Suprapubic skin (tissue), 4 donors: ENCODE results near the gene SCAI. TPM values are rescaled to one million over a fixed set of nuclear protein-coding genes. Genes with fewer than 3 reads are reported as not detected.
"Not testable (repeated sequence)": the region's sequence is repeated elsewhere in the genome, so short reads cannot be mapped to it uniquely, and the experiment has no call there.

Experiments used
- DNase-seq, 2 donors: peaks; one replicate each; pipeline ENCODE4 v3.0.0-alpha.2; 2019; ENCODE audit warnings: low spot score in 2 of 2
- H3K27ac ChIP-seq: fragments of 200-600 bp; sonication (generic); one replicate; pipeline ENCODE4 v1.5.1; 2019
- H3K27me3 ChIP-seq: fragments of 200-600 bp; sonication (generic); one replicate; pipeline ENCODE4 v1.5.1; 2019
- H3K36me3 ChIP-seq: fragments of 200-600 bp; sonication (generic); one replicate; pipeline ENCODE4 v1.5.1; 2019
- H3K4me1 ChIP-seq: fragments of 200-600 bp; sonication (generic); one replicate; pipeline ENCODE4 v1.5.1; 2019
- H3K4me3 ChIP-seq: fragments of 200-600 bp; sonication (generic); one replicate; pipeline ENCODE4 v1.5.1; 2019; ENCODE audit warnings: mild to moderate bottlenecking
- H3K9me3 ChIP-seq: fragments of 200-600 bp; sonication (generic); one replicate; pipeline ENCODE4 v1.5.1; 2019
- EP300 ChIP-seq: sonication (generic); formaldehyde crosslinking; IDR thresholded peaks from one replicate; pipeline ENCODE4 v1.6.1; 2017; ENCODE audit warnings: antibody characterized with exemption
- POLR2A ChIP-seq, 2 donors: fragments of 450-650 bp; IDR thresholded peaks; one replicate each; pipeline ENCODE4 v1.6.1; 2017; ENCODE audit warnings: antibody characterized with exemption in 2 of 2, mild to moderate bottlenecking in 2 of 2, moderate library complexity in 2 of 2
- POLR2AphosphoS5 ChIP-seq, 3 donors: sonication (generic); formaldehyde crosslinking; IDR thresholded peaks; one replicate each; pipeline ENCODE4 v1.6.1; 2017; ENCODE audit warnings: antibody characterized with exemption in 3 of 3
- WGBS: methylation state at CpG from one replicate; pipeline ENCODE4 v1.1.5; 2018; 5-methylcytosine and 5-hydroxymethylcytosine counted together
- total RNA-seq, 4 donors: library from RNA; depleted of rRNA; stranded (reverse); fragments of >200 nt; gene quantifications; one replicate each; pipeline ENCODE4 v1.1.0, GENCODE V29; 2016
- TF ChIP-seq, protein P1 (sequence below), 2 donors: fragments of 200-600 bp in 1 of 2; fragments of 450-650 bp in 1 of 2; sonication (generic) in 1 of 2; IDR thresholded peaks; one replicate each; pipeline ENCODE4 v1.5.1; 2016 to 2019; ENCODE audit warnings: antibody characterized with exemption in 2 of 2, mild to moderate bottlenecking in 1 of 2, moderate library complexity in 1 of 2

The SCAI gene
- total RNA-seq, 4 donors from 2014 or later, result 5.9 to 38.1 (median 10.2) TPM

DNA sequence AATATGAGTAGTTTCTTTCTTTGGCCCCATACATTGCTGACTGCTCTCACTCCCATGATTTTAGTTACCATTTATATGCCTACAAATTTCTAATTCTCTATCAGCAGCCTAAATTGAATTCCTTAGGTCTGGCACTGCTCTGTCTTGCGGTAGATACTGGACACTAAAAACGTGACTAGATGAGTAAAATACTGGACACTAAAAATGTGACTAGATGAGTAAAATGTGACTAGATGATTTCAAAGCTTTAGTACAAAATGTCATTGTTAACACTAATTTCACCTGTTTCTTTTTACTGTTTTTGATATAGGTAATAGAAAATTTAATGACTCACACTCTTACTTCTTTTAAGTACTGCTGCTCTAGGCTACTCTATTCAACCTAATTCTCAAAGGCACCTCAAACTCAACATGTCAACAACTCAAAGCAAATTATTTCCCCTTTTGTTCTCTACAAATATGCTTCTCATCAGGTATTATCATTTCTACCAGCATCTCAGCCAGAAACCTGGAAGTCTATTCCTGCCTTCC is 171.0 kb downstream of the SCAI start:
- H3K4me3 ChIP-seq, result no peak overlapping the region
- H3K9me3 ChIP-seq, result no peaks in the 10 kb centered on the region
- H3K4me1 ChIP-seq, result no peaks in the 10 kb centered on the region
- 91% methylated on average over 2 of the region's 2 CpGs for WGBS
- no peak for TF ChIP-seq EP300
- TF ChIP-seq POLR2AphosphoS5 (IDR thresholded peaks at IDR 0.05), result no peak
- TF ChIP-seq, protein P1, sequence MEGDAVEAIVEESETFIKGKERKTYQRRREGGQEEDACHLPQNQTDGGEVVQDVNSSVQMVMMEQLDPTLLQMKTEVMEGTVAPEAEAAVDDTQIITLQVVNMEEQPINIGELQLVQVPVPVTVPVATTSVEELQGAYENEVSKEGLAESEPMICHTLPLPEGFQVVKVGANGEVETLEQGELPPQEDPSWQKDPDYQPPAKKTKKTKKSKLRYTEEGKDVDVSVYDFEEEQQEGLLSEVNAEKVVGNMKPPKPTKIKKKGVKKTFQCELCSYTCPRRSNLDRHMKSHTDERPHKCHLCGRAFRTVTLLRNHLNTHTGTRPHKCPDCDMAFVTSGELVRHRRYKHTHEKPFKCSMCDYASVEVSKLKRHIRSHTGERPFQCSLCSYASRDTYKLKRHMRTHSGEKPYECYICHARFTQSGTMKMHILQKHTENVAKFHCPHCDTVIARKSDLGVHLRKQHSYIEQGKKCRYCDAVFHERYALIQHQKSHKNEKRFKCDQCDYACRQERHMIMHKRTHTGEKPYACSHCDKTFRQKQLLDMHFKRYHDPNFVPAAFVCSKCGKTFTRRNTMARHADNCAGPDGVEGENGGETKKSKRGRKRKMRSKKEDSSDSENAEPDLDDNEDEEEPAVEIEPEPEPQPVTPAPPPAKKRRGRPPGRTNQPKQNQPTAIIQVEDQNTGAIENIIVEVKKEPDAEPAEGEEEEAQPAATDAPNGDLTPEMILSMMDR (IDR thresholded peaks at IDR 0.05), result no peak
- no peak for TF ChIP-seq POLR2A (IDR thresholded peaks at IDR 0.05)
- H3K27ac ChIP-seq, result no peak overlapping the region
- no peak for DNase-seq
- H3K36me3 ChIP-seq, result peaks cover 9% of the 10 kb centered on the region
- H3K27me3 ChIP-seq, result no peaks in the 10 kb centered on the region

DNA sequence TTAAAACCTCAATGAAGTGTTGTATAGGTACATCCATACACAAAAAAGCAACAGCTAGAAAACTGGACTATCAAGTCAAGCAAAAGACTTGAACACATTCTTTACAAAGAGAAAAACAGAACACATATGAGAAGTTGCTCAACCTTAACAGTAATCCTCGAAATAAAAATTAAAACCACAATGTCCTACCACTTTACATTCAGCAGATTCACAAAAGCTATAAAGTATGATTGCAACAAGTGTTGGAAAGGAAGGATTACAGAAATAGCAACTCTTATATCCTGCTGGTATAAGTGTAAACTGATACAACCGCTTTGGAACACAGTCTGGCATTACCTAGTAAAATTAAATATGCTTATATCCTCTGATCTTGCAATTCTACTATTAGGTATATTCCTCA is 173.9 kb downstream of the SCAI start:
- TF ChIP-seq POLR2A (IDR thresholded peaks at IDR 0.05) (no peak), EP300 (no peak), POLR2AphosphoS5 (IDR thresholded peaks at IDR 0.05) (no peak)
- TF ChIP-seq, protein P1 (IDR thresholded peaks at IDR 0.05), result no peak
- Histone ChIP-seq H3K36me3 (peaks cover 9% of the 10 kb centered on the region), H3K27ac (no peak overlapping the region), H3K27me3 (no peaks in the 10 kb centered on the region), H3K4me3 (no peak overlapping the region), H3K4me1 (no peaks in the 10 kb centered on the region), H3K9me3 (no peaks in the 10 kb centered on the region)
- WGBS, result 70% methylated on average over 2 of the region's 2 CpGs
- DNase-seq, result no peak

DNA sequence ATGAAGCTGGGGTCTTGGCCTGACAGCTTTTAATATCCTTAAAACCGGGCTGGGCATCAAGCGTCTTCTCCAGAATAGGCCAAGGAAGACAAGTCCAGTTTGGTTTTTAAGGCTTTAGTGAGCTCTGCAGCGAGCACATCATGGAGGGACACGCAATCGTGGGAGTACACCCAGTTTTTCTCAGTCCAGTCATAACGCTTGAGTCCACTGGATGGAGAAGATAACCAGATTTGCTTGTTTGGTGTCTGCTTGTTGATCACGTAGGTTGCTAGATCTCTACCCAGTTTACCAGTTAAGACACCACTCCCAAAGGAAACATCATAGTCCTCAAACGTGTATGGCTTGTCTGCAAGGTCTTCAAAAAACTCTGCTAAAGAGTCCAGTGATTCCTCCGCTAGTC is 175.1 kb downstream of the SCAI start:
- WGBS, result 82% methylated on average over 9 of the region's 9 CpGs
- no peak for DNase-seq
- peaks cover 9% of the 10 kb centered on the region for H3K36me3 ChIP-seq
- H3K9me3 ChIP-seq, result no peaks in the 10 kb centered on the region
- no peak overlapping the region for H3K27ac ChIP-seq
- no peak for TF ChIP-seq POLR2AphosphoS5 (IDR thresholded peaks at IDR 0.05)
- no peak for TF ChIP-seq EP300
- TF ChIP-seq, protein P1 (IDR thresholded peaks at IDR 0.05), result no peak
- no peak for TF ChIP-seq POLR2A (IDR thresholded peaks at IDR 0.05)
- no peaks in the 10 kb centered on the region for H3K4me1 ChIP-seq
- H3K4me3 ChIP-seq, result no peak overlapping the region
- H3K27me3 ChIP-seq, result no peaks in the 10 kb centered on the region

DNA sequence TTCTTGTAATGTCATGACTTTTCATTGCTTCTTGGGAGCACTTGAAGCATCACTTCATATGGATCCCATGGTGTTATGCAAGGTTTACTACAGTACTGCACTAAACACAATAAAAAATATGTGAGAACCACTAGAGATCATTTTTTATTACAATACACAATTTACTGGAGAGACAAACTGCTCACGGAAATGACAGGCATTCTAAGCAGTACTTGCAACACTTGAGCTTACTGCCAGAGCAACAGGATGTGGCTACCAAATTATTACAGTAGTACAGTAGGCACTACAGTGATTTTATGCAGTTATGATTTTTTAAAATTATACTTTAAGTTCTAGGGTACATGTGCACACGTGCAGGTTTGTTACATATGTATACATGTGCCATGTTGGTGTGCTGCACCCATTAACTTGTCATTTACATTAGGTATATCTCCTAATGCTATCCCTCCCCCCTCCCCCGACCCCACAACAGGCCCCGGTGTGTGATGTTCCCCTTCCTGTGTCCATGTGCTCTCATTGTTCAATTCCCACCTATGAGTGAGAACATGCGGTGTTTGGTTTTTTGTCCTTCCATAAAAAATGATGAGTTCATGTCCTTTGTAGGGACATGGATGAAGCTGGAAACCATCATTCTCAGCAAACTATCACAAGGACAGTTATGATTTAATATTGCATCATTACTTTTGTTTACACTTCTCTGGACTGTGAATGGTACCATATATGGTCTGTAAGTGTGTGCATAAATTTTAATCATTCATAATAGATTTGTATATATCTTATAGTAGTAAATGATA is 177.4 kb downstream of the SCAI start:
- H3K27ac ChIP-seq, H3K9me3 ChIP-seq, H3K4me1 ChIP-seq, DNase-seq, H3K27me3 ChIP-seq, H3K36me3 ChIP-seq, H3K4me3 ChIP-seq: not testable (repeated sequence)
- WGBS, result 65% methylated on average over 5 of the region's 5 CpGs

DNA sequence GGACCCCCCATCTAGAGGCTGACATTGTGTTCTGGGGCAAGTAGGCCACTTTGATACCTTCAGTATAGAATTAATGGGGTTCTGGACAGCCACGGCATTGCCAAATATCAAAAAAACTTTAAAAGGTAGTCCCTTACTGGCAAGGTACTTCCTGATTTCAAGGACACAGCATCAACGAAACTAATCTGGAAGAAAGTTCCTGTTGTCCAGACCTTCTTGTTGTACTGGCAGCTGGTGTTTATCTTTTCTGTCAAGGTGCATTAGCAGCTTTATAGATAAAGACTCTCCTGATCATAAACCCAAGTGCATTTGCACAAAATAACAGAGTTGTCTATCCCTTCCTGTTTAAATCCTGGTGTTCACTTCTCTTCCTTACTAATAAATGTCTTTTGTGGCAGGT is 178.7 kb downstream of the SCAI start:
- no peak for DNase-seq
- H3K4me3 ChIP-seq, result no peak overlapping the region
- no peaks in the 10 kb centered on the region for H3K4me1 ChIP-seq
- no peak for TF ChIP-seq POLR2A (IDR thresholded peaks at IDR 0.05)
- TF ChIP-seq, protein P1 (IDR thresholded peaks at IDR 0.05), result no peak
- WGBS, result 82% methylated on average over 2 of the region's 2 CpGs
- H3K27ac ChIP-seq, result no peak overlapping the region
- H3K9me3 ChIP-seq, result no peaks in the 10 kb centered on the region
- no peaks in the 10 kb centered on the region for H3K27me3 ChIP-seq
- H3K36me3 ChIP-seq, result peaks cover under 1% of the 10 kb centered on the region
